Gastrocnemius medialis (tissue), 4 donors: Measurements from ENCODE around the gene TUBA8.

Experiments used
- CTCF ChIP-seq, 5 experiments: fragments of 450-650 bp in 3 of 5; fragments of 200-600 bp in 2 of 5; sonication (generic) in 2 of 5; IDR thresholded peaks in 4 of 5; conservative IDR thresholded peaks in 1 of 5; 1 replicate in 4 of 5; 2 replicates in 1 of 5; pipeline ENCODE4 v1.5.1; 2016 to 2019; ENCODE audit warnings: antibody characterized with exemption in 5 of 5, mild to moderate bottlenecking in 3 of 5, moderate library complexity in 3 of 5
- POLR2A ChIP-seq, 2 donors: fragments of 450-650 bp; IDR thresholded peaks; one replicate each; pipeline ENCODE4 v1.6.1; 2017; ENCODE audit warnings: antibody characterized with exemption in 2 of 2, mild to moderate bottlenecking in 2 of 2, moderate library complexity in 2 of 2

- TF ChIP-seq CTCF (IDR thresholded peaks at IDR 0.05 in 4 of 5, conservative IDR thresholded peaks at IDR 0.05 in 1 of 5) (no peak), POLR2A (IDR thresholded peaks at IDR 0.05) (no peak)
Measured at GRCh38 chr22:18148293-18148965, 37.8 kb downstream of the TUBA8 start.
